Endothelial cell of hepatic sinusoid (primary cell): ENCODE measurements around the gene RYK.

Experiments used
- in situ Hi-C: cut with HindIII; loops from 2 replicates; pipeline ENCODE4 v1.10.0; 2017; ENCODE audit warnings: low sequenced_read_pairs

The RYK gene

DNA sequence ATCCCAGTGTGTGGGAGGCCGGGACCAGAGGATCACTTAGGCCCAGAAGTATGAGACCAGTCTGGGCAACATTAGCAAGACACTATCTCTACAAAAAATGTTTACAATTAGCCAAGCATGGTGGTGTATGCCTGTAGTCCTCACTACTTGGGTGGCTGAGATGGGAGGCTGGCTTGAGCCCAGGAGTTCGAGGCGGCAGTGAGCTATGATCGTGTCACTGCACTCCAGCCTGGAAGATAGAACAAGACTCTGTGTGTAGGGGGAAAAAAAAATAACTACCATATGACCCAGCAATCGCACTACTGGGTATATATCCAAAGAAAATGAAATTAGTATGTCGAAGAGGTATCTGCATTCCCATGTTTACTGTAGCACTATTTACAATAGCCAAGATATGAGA is 22.6 kb downstream of the RYK start:
- in situ Hi-C loops: no loop called here

GRCh38 chr3:134224796-134225156 is 25.9 kb downstream of the RYK start:
- in situ Hi-C loops: loop anchor here (25.0 kb wide), 1 partner anchor 287 kb away; no protein-coding TSS in a partner anchor

DNA sequence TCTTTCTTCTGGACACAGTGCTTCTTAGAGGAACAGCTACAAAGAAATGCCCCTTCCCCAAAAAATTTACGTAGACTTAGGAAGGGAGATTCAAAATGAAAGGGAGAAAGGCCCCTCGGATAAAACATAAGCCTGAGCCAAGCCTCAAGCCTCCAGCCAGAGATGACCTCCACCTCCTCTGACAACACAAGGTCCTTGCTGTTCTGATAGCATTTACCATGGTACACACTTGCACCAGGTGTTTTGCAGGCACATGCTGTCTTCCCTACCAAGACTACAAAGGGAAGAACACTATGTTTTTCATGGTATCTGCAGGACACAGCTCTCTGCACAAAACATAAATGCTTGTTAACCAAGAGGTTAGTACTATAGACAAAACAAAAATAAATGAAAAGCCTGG is 27.8 kb downstream of the RYK start:
- in situ Hi-C loops: loop anchor here (25.0 kb wide), 1 partner anchor 286 kb away; no protein-coding TSS in a partner anchor

DNA sequence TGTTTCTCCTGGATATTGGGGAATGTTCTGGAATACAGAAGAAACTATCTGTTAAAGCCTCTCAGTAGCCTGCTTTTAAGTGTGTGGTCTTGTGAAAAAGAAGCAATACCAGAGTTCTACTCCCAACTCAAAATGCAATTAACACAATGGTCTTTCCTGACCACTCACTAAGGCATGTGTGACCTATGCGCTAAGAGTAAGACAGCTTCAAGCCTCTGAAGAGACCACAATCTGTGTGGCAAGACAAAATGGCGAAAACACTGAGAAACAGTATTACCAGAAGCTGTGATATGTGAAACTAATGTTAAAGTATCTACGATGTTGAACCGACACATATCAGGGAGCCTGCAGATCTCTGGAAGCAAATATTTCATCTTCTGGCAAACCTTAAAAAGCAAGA is 33.8 kb downstream of the RYK start:
- in situ Hi-C loops: loop anchor here (25.0 kb wide), 1 partner anchor 280 kb away; no protein-coding TSS in a partner anchor

DNA sequence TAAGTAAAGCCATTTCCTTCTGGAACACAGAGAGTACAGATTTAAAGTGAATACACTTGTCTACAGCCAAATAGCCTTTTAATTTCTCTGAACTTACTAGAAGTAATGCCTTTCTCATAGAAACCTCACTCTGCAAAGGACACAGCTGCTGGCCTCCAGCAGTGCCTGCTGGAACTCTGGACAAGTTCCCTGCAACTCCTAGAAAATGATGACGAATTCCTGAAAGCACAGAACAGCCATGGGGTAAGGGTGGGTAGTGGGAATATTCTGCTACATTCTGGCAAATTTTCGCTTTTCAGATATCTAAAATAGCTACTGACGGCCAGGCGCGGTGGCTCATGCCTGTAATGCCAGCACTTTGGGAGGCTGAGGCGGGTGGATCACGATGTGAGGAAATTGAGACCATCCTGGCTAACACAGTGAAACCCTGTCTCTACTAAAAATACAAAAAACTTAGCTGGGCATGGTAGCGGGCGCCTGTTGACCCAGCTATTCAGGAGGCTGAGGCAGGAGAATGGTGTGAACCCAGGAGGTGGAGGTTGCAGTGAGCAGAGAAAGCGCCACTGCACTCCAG is 34.4 kb downstream of the RYK start:
- in situ Hi-C loops: loop anchor here (25.0 kb wide), 1 partner anchor 279 kb away; no protein-coding TSS in a partner anchor

- in situ Hi-C loops: loop anchor here (25.0 kb wide), 1 partner anchor 277 kb away; no protein-coding TSS in a partner anchor
These were observed 36.4 kb downstream of the RYK start for GRCh38 chr3:134214239-134214638.

DNA sequence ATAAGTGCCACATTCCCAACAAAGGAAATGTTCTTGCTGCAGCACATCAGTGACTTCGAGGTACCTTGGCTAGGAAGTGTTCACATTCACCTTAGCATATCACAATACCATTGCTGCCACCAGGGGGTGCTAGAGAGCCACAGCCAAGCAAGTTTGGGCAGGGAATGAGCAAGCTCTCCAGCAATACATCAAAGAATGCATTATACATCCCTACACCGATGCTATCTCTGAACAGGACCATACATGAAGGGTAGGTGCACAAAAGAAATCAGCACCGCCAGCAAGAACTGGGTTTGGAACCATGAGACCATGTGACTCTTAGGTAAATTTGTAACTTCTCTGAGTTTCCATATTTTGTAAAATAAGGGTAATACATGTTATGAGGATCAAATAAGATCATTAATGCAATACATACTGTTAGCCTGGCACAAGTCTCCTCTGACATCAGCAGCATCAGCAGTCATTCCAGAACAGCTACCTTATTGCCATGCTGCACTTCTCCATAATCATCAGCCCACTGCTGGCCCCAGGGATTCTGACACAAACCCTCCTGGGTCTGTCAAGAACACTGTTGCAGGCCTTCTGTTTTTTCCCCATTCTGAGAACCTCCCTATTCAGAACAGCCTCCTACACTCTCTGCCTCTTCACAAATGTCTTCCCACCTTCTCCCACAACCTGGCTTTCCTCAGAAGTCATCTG is 37.5 kb downstream of the RYK start:
- in situ Hi-C loops: loop anchor here (25.0 kb wide), 1 partner anchor 276 kb away; no protein-coding TSS in a partner anchor

DNA sequence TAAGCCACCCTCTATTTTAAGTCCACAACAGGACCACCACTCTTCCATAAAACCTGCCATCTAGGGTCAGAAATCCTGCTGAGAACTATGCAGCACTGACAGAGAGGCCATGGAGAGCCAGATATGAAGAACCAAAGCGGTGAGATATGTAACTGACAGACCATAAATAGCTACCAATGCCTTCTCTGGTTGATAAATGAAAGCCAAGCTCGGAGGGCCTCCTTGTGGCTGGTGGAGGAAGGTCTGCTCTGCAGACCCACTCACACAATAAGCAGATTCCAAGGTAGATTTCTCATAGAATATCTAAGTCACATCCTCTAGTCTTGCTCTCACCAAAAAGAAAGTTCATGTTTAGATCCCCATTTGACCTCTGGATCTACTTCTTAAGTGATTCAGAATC is 38.9 kb downstream of the RYK start:
- in situ Hi-C loops: loop anchor here (25.0 kb wide), 1 partner anchor 274 kb away; no protein-coding TSS in a partner anchor

DNA sequence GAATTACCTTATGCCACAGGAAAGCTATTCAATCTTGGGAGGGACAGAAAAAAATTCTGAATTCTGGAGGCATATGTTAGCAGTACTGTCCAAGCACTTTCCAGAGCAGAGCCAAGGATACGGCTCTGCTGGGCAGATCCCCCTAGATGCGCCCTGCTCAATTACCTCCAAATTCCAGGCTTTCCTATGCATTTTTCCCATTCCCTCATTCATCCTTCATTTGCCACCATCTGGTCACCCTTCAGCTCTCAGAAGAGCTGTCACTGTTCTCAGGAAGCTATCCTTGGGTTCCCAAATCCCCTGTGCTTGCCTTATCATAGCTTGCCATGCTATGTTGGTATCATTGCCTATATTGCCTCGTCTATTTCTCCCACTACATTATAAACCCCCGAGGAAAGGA is 45.2 kb downstream of the RYK start:
- in situ Hi-C loops: loop anchor here (25.0 kb wide), 1 partner anchor 268 kb away; no protein-coding TSS in a partner anchor

GRCh38 chr3:134201201-134202130 is 49.2 kb downstream of the RYK start:
- in situ Hi-C loops: loop anchor here (25.0 kb wide), 1 partner anchor 264 kb away; no protein-coding TSS in a partner anchor

GRCh38 chr3:134199880-134200279 is 50.8 kb downstream of the RYK start:
- in situ Hi-C loops: loop anchor here (25.0 kb wide), 1 partner anchor 263 kb away; no protein-coding TSS in a partner anchor

GRCh38 chr3:134199240-134199639 is 51.4 kb downstream of the RYK start:
- in situ Hi-C loops: no loop called here

DNA sequence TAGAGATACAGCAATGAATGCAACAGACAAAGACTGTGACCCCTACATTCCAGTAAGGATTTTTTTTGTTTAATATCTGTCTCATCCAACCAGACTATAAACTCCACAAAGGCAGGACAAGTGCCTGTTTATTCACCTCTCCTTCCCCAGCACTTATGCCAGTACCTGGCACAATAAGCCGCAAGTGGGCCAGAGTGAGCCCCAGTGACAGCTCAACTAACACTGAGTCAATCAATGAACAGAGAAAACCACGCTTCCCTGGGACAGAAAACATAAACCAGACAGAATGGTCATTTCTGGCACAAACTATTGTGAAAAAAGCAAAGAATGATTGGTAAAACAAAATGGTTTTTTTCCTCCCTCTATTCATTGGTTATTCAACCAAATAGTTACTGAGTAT is 52.2 kb downstream of the RYK start:
- in situ Hi-C loops: no loop called here

DNA sequence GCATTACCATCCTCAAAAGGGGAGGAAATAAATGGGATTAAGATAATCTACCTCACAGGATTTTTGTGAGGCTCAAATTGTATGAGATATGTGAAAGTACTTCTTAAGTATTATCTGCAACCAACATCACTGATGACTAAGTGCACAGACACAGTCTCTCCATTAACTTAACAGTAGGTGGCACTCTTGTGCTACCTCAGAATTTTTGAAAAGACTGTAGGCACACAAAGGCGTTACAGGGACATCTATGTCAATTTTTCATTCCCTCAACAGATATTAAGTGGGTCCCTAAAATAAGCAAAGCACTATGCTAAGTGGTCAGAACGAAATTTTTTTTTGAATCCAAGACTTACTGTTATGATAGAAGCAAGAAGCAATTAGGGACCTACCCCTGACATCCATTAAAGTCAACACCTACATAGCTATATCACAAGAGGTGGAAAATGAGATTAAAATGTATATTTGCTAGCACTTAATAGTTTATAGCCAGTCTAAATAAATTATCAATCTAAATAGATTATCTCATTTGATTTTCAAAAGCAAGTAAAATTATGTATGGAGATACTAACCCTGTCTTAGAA is 52.9 kb downstream of the RYK start:
- in situ Hi-C loops: no loop called here

GRCh38 chr3:134194247-134194646 is 56.4 kb downstream of the RYK start:
- in situ Hi-C loops: loop anchor here (5.0 kb wide), 1 partner anchor 87 kb away; no protein-coding TSS in a partner anchor

- in situ Hi-C loops: loop anchor here (5.0 kb wide), 1 partner anchor 83 kb away; no protein-coding TSS in a partner anchor
These were observed 60.4 kb downstream of the RYK start for GRCh38 chr3:134190250-134190649.

DNA sequence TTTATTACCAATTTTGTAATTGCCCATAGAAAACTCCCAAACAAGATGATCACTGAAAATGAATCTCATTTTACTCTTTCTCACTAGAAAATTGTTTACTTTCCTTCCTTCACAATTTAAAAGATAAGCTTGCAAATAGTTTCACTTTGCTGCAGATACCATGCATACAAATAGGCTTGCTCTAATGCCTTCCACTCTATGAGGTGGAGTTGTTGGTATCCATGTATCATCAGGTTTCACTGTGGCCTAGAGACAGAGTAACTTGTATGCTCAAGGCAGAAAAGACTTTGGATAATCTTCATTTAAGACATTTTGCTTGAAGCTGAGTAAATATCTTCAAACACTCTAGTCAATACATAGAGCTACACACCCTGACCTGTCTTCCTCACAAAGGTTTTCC is 60.8 kb downstream of the RYK start:
- in situ Hi-C loops: loop anchor here (5.0 kb wide), 1 partner anchor 83 kb away; no protein-coding TSS in a partner anchor

- in situ Hi-C loops: no loop called here
These were observed 64.3 kb downstream of the RYK start for GRCh38 chr3:134186391-134186790.

DNA sequence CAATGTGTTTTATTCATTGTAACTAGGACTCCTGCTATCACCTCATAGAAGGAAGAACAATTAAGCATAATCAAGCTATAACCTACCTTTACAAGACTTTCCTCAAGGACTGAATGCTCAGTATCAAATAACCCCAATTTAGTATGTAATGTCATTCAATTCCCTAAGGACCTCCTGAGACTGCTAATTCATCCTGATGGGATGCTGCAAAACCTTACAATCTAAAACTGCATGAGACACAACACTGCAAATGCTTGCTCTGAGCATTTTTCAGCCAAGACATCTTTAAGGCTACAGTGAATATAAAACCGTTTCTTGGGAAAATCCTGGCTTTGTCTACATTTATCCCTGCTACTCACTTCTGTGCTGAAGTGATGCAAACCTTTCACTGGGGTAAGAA is 69.9 kb downstream of the RYK start:
- in situ Hi-C loops: no loop called here

GRCh38 chr3:134179508-134179907 is 71.2 kb downstream of the RYK start:
- in situ Hi-C loops: no loop called here
